Stimulated activated CD4-positive, alpha-beta T cell treated with anti-CD3 and anti-CD28 coated beads, Interleukin-1b, Interleukin-23, amount 100 ng/mL, for 1 hour (primary cell): Measurements from ENCODE around the gene BRAT1.

ENCODE experiments used
- DNase-seq, 2 donors: peaks; one replicate each; pipeline ENCODE4 v3.0.0-alpha.2; 2020; ENCODE audit warnings: low read depth in 2 of 2

Gene BRAT1

GRCh38 chr7:2497065-2497464 lies 58.3 kb downstream of the BRAT1 start:
- no peak for DNase-seq

DNA sequence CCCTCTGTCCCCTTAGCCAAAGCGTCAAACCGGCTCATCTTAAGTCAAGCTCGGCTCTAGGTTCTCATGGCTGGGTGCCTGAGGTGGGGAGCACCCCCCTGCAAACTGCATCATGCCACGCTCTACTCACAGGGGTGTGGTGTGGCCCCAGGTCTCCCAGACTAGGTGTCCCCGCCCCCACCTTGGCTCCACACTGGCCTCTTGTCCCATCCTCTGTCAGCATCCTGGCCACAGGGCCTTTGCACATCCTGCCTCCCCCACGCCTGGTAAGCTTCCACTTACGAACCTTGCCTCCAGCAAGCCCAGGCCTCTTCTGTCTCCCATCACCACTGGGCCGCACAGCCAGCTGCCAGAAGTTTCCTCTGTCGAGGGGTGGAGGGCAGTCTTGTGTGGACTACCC lies 58.9 kb downstream of the BRAT1 start:
- DNase-seq = no peak

- DNase-seq = no peak
These were observed 59.7 kb downstream of the BRAT1 start for GRCh38 chr7:2495418-2496299.

GRCh38 chr7:2494191-2495130 lies 60.9 kb downstream of the BRAT1 start:
- no peak for DNase-seq

GRCh38 chr7:2493205-2494164 lies 61.8 kb downstream of the BRAT1 start:
- DNase-seq = no peak

GRCh38 chr7:2492038-2492437 lies 63.3 kb downstream of the BRAT1 start:
- DNase-seq = no peak

DNA sequence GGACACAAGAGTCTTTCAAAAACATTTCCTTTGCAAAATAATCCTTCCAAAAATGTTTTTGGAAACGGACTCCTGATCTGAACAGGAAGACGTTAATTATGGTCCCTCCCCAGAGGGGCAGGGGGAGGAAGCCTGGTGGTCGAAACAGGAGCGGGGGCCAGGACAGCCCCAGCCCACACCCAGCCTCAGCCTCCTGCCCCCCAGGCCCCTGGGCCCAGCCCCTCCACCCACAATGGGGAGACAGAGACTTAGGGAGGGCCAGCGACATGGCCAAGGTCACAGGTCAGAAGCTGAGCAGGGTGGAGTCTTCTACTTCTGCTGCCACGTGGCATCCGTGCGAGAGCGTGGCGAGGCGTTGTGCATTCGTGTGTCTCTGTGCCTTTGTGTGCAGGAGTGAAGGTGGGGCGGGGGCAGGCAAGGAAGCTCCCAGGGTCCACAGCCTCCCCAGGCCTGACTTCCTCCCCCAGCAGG lies 65.1 kb downstream of the BRAT1 start:
- DNase-seq = no peak

GRCh38 chr7:2488681-2489080 lies 66.6 kb downstream of the BRAT1 start:
- no peak for DNase-seq

GRCh38 chr7:2488272-2488645 lies 67.1 kb downstream of the BRAT1 start:
- no peak for DNase-seq
